H1 (cell line): ENCODE results near the gene TBC1D9. TPM values are rescaled to one million over a fixed set of nuclear protein-coding genes. Genes with fewer than 3 reads are reported as not detected.

Experiments
- CTCF ChIP-seq, 3 experiments: IDR thresholded peaks; 1 replicate in 2 of 3; 2 replicates in 1 of 3; pipeline versions ENCODE4 v1.5.1 to v1.6.1; 2011; ENCODE audit warnings: low read length in 3 of 3, mild to moderate bottlenecking in 3 of 3, inconsistent platforms in 2 of 3, low read depth in 1 of 3, moderate library complexity in 1 of 3; ENCODE audit not compliant: insufficient read depth in 1 of 3; ENCODE audit errors: control extremely low read depth in 1 of 3
- polyA plus RNA-seq, 7 experiments: library from polyadenylated mRNA; depleted of rRNA in 3 of 7; stranded (reverse) in 5 of 7; unstranded in 2 of 7; fragments of >200 nt in 5 of 7; fragments of 200-250 nt in 2 of 7; gene quantifications; 1 replicate in 5 of 7; 2 replicates in 1 of 7; 4 replicates in 1 of 7; pipeline versions ENCODE4 v1.2.1 to v1.2.3, GENCODE V29; 2011 to 2013; ENCODE audit warnings: missing spikeins in 2 of 7, mixed read lengths in 2 of 7
- total RNA-seq: library from RNA; stranded (reverse); fragmentation: NEBNext Ultra II Directional; extraction: Animal tissue kit (Norgen Biotek cat#: 25700); gene quantifications from 2 replicates; pipeline ENCODE4 v1.2.1, GENCODE V29; 2021

TBC1D9 gene
- total and polyA plus RNA-seq, 2 of the 8 experiments (the other 6 are each of a cell fraction or from before 2014, with no cell fraction given) = 0.94 to 1.0 TPM

- TF ChIP-seq CTCF (IDR thresholded peaks at IDR 0.05; ENCODE audit: control extremely low read depth in 1 of 3, insufficient read depth in 1 of 3, low read depth in 1 of 3, low read length in 3 of 3) = no peak
These were observed 151.6 kb downstream of the TBC1D9 start (continued) for GRCh38 chr4:140604544-140604943.
